Activated T-helper 1 cell treated with anti-CD3 and anti-CD28 coated beads, Interleukin-12 subunit alpha, Interleukin-12 subunit beta, Interleukin-2, Interleukin-4 antibody, amounts not matched to agents 30 ng/mL and 10 ng/mL and 1 ng/mL, durations not matched to agents 14 hours and 24 hours and 36 hours (primary cell): ENCODE results near the gene SLC35A4. TPM values are rescaled to one million over a fixed set of nuclear protein-coding genes. Genes with fewer than 3 reads are reported as not detected.
"Not testable (repeated sequence)": the region's sequence is repeated elsewhere in the genome, so short reads cannot be mapped to it uniquely, and the experiment has no call there.

ENCODE experiments used
- DNase-seq: peaks from one replicate; pipeline ENCODE4 v3.0.0; 2021; ENCODE audit warnings: low spot score
- H3K27ac Mint-ChIP-seq: one replicate; pipeline ENCODE4 v1.8.0; 2021; ENCODE audit warnings: mild to moderate bottlenecking, mixed read lengths
- H3K27me3 Mint-ChIP-seq: one replicate; pipeline ENCODE4 v1.8.0; 2022; ENCODE audit warnings: mild to moderate bottlenecking, moderate library complexity, mixed read lengths; ENCODE audit not compliant: insufficient read depth
- H3K36me3 Mint-ChIP-seq: one replicate; pipeline ENCODE4 v1.8.0; 2021; ENCODE audit warnings: low read depth, mixed read lengths
- H3K4me1 Mint-ChIP-seq: one replicate; pipeline ENCODE4 v1.8.0; 2021; ENCODE audit warnings: low read depth, mixed read lengths
- H3K4me3 Mint-ChIP-seq: one replicate; pipeline ENCODE4 v1.8.0; 2021; ENCODE audit warnings: mild to moderate bottlenecking, moderate library complexity, mixed read lengths
- H3K9me3 Mint-ChIP-seq: one replicate; pipeline ENCODE4 v1.8.0; 2021; ENCODE audit warnings: mixed read lengths
- intact Hi-C: fragments of 100-400 bp; cut with micrococcal nuclease; formaldehyde crosslinking; loops from one replicate; pipeline ENCODE4 v1.15.1; 2024
- total RNA-seq: library from RNA; stranded (reverse); gene quantifications from 2 replicates; pipeline ENCODE4 v1.2.3, GENCODE V29; 2022

The SLC35A4 gene
- total RNA-seq, 1 donor from 2014 or later = 94.3 TPM

GRCh38 chr5:140600096-140600495 is 35.5 kb downstream of the SLC35A4 start:
- Mint-ChIP-seq H3K27ac (no peak overlapping the region), H3K27me3 (no peaks in the 10 kb centered on the region), H3K4me1 (no peaks in the 10 kb centered on the region), H3K4me3 (no peak overlapping the region), H3K9me3 (no peaks in the 10 kb centered on the region), H3K36me3 (no peaks in the 10 kb centered on the region)
- no peak for DNase-seq
- intact Hi-C loops = no loop called here

GRCh38 chr5:140602147-140602546 is 37.5 kb downstream of the SLC35A4 start:
- Mint-ChIP-seq H3K4me3 (no peak overlapping the region), H3K9me3 (no peaks in the 10 kb centered on the region), H3K27ac (no peak overlapping the region), H3K27me3 (no peaks in the 10 kb centered on the region), H3K4me1 (no peaks in the 10 kb centered on the region), H3K36me3 (no peaks in the 10 kb centered on the region)
- intact Hi-C loops = no loop called here
- no peak for DNase-seq

- H3K27me3 Mint-ChIP-seq, intact Hi-C loops, H3K36me3 Mint-ChIP-seq, H3K27ac Mint-ChIP-seq, H3K4me1 Mint-ChIP-seq, H3K9me3 Mint-ChIP-seq, DNase-seq, H3K4me3 Mint-ChIP-seq: not testable (repeated sequence)
These were observed 38.7 kb downstream of the SLC35A4 start for GRCh38 chr5:140603446-140603698.

GRCh38 chr5:140603734-140604133 is 39.1 kb downstream of the SLC35A4 start:
- Mint-ChIP-seq H3K27ac (no peak overlapping the region), H3K4me1 (no peaks in the 10 kb centered on the region), H3K9me3 (no peaks in the 10 kb centered on the region), H3K4me3 (no peak overlapping the region), H3K27me3 (no peaks in the 10 kb centered on the region), H3K36me3 (no peaks in the 10 kb centered on the region)
- intact Hi-C loops = no loop called here
- no peak for DNase-seq

GRCh38 chr5:140605879-140606278 is 41.3 kb downstream of the SLC35A4 start:
- H3K27me3 Mint-ChIP-seq = no peaks in the 10 kb centered on the region
- no peak overlapping the region for H3K27ac Mint-ChIP-seq
- no peaks in the 10 kb centered on the region for H3K36me3 Mint-ChIP-seq
- no peak overlapping the region for H3K4me3 Mint-ChIP-seq
- no peaks in the 10 kb centered on the region for H3K4me1 Mint-ChIP-seq
- DNase-seq = no peak
- intact Hi-C loops = no loop called here
- H3K9me3 Mint-ChIP-seq = no peaks in the 10 kb centered on the region

GRCh38 chr5:140607031-140607430 is 42.4 kb downstream of the SLC35A4 start:
- H3K4me3 Mint-ChIP-seq = no peak overlapping the region
- H3K4me1 Mint-ChIP-seq = peaks cover 8% of the 10 kb centered on the region
- no peak overlapping the region for H3K27ac Mint-ChIP-seq
- no peaks in the 10 kb centered on the region for H3K36me3 Mint-ChIP-seq
- no peaks in the 10 kb centered on the region for H3K27me3 Mint-ChIP-seq
- intact Hi-C loops = no loop called here
- H3K9me3 Mint-ChIP-seq = no peaks in the 10 kb centered on the region
- no peak for DNase-seq

GRCh38 chr5:140608722-140609121 is 44.1 kb downstream of the SLC35A4 start:
- Mint-ChIP-seq H3K27ac (no peak overlapping the region), H3K36me3 (peaks cover 3% of the 10 kb centered on the region), H3K9me3 (no peaks in the 10 kb centered on the region), H3K27me3 (no peaks in the 10 kb centered on the region), H3K4me3 (no peak overlapping the region), H3K4me1 (peaks cover 8% of the 10 kb centered on the region)
- intact Hi-C loops = no loop called here
- no peak for DNase-seq

- Mint-ChIP-seq H3K9me3 (no peaks in the 10 kb centered on the region), H3K27ac (no peak overlapping the region), H3K4me3 (no peak overlapping the region), H3K4me1 (peaks cover 8% of the 10 kb centered on the region), H3K27me3 (no peaks in the 10 kb centered on the region), H3K36me3 (peaks cover 3% of the 10 kb centered on the region)
- DNase-seq = no peak
- intact Hi-C loops = no loop called here
These were observed 44.5 kb downstream of the SLC35A4 start for GRCh38 chr5:140609126-140609525.

- peaks cover 3% of the 10 kb centered on the region for H3K36me3 Mint-ChIP-seq
- H3K27me3 Mint-ChIP-seq = no peaks in the 10 kb centered on the region
- H3K27ac Mint-ChIP-seq = no peak overlapping the region
- no peak for DNase-seq
- no peaks in the 10 kb centered on the region for H3K9me3 Mint-ChIP-seq
- H3K4me1 Mint-ChIP-seq = peaks cover 8% of the 10 kb centered on the region
- intact Hi-C loops = no loop called here
- H3K4me3 Mint-ChIP-seq = no peak overlapping the region
These were observed 46.4 kb downstream of the SLC35A4 start for GRCh38 chr5:140611020-140611521.

Other genes starting within 250 kb of the SLC35A4 start
- 28.5 and 28.9 TPM in 2 replicates for gene HBEGF, start 218.2 kb upstream of the SLC35A4 start, total RNA-seq
- not detected in 2 replicates for gene SLC4A9, start 204.6 kb upstream of the SLC35A4 start, total RNA-seq
- 121 and 123 TPM in 2 replicates for gene ANKHD1, start 163.0 kb upstream of the SLC35A4 start, total RNA-seq
- gene EIF4EBP3, start 17.2 kb upstream of the SLC35A4 start, total RNA-seq = 12.7 and 16.1 TPM in 2 replicates
- gene SRA1, start 7.4 kb upstream of the SLC35A4 start, total RNA-seq = 55.6 and 59.2 TPM in 2 replicates
- 17.2 and 21.2 TPM in 2 replicates for gene APBB3, start 230 bp upstream of the SLC35A4 start, total RNA-seq
- gene CD14, start 68.3 kb downstream of the SLC35A4 start, total RNA-seq = 0.29 and 0.62 TPM in 2 replicates
- 43.2 and 43.6 TPM in 2 replicates for gene TMCO6, start 74.6 kb downstream of the SLC35A4 start, total RNA-seq
- gene NDUFA2, start 82.8 kb downstream of the SLC35A4 start, total RNA-seq = 63.4 and 63.8 TPM in 2 replicates
- 115 and 118 TPM in 2 replicates for gene IK, start 83.0 kb downstream of the SLC35A4 start, total RNA-seq
- gene WDR55, start 100.1 kb downstream of the SLC35A4 start, total RNA-seq = 42.7 and 43.2 TPM in 2 replicates
- gene DND1, start 108.7 kb downstream of the SLC35A4 start, total RNA-seq = 3.3 and 4.1 TPM in 2 replicates
- 112 and 114 TPM in 2 replicates for gene HARS1, start 126.5 kb downstream of the SLC35A4 start, total RNA-seq
- gene HARS2, start 126.6 kb downstream of the SLC35A4 start, total RNA-seq = 31.2 and 32.7 TPM in 2 replicates
- gene ZMAT2, start 135.6 kb downstream of the SLC35A4 start, total RNA-seq = 68.0 and 71.2 TPM in 2 replicates
- gene PCDHA1, start 221.3 kb downstream of the SLC35A4 start, total RNA-seq = not detected in 2 replicates
- not detected in 2 replicates for gene PCDHA2, start 230.0 kb downstream of the SLC35A4 start, total RNA-seq
- gene PCDHA3, start 236.2 kb downstream of the SLC35A4 start, total RNA-seq = not detected in 2 replicates
- not detected in 2 replicates for gene PCDHA4, start 242.2 kb downstream of the SLC35A4 start, total RNA-seq